ENCODE data around the gene C1QTNF9B.

The C1QTNF9B gene

GRCh38 chr13:23923031-23923430 is 25.7 kb upstream of the C1QTNF9B start:
- POLR2A ChIA-PET (ENCODE audit: low non-redundant PET) = no interaction called here
- TF ChIP-seq CTCF (conservative IDR thresholded peaks at IDR 0.05; ENCODE audit: low read depth) = no peak
- CTCF ChIA-PET = no interaction called here
- no peak overlapping the region for H3K27ac ChIP-seq
- no peak for DNase-seq (ENCODE audit: low spot score)

GRCh38 chr13:23922005-23922932 is 25.0 kb upstream of the C1QTNF9B start:
- CTCF ChIA-PET = interaction anchor here (0.6 to 1.0 kb wide), 5 partner anchors 36 to 390 kb away, joined by 3 to 5 read pairs (median 3); no protein-coding TSS in a partner anchor
- H3K27ac ChIP-seq = no peak overlapping the region
- POLR2A ChIA-PET (ENCODE audit: low non-redundant PET) = no interaction called here
- no peak for TF ChIP-seq CTCF (conservative IDR thresholded peaks at IDR 0.05; ENCODE audit: low read depth)
- no peak for DNase-seq (ENCODE audit: low spot score)

- peak; percentile 26 for DNase-seq (ENCODE audit: low spot score)
- peak; percentile 64 for TF ChIP-seq CTCF (conservative IDR thresholded peaks at IDR 0.05; ENCODE audit: low read depth)
- no peak overlapping the region for H3K27ac ChIP-seq
- CTCF ChIA-PET = interaction anchor here (0.6 to 1.0 kb wide), 5 partner anchors 36 to 391 kb away, joined by 3 to 5 read pairs (median 3); no protein-coding TSS in a partner anchor
- POLR2A ChIA-PET (ENCODE audit: low non-redundant PET) = no interaction called here
Observed at GRCh38 chr13:23921451-23921888, 24.2 kb upstream of the C1QTNF9B start.

- ChIA-PET CTCF (no interaction called here), POLR2A (ENCODE audit: low non-redundant PET) (no interaction called here)
- H3K27ac ChIP-seq = no peak overlapping the region
- no peak for TF ChIP-seq CTCF (conservative IDR thresholded peaks at IDR 0.05; ENCODE audit: low read depth)
- no peak for DNase-seq (ENCODE audit: low spot score)
Observed at GRCh38 chr13:23919006-23919405, 21.7 kb upstream of the C1QTNF9B start.

- H3K27ac ChIP-seq = no peak overlapping the region
- DNase-seq (ENCODE audit: low spot score) = no peak
- ChIA-PET CTCF (no interaction called here), POLR2A (ENCODE audit: low non-redundant PET) (no interaction called here)
- TF ChIP-seq CTCF (conservative IDR thresholded peaks at IDR 0.05; ENCODE audit: low read depth) = no peak
Observed at GRCh38 chr13:23918208-23918607, 20.9 kb upstream of the C1QTNF9B start.

GRCh38 chr13:23915308-23915707 is 18.0 kb upstream of the C1QTNF9B start:
- DNase-seq (ENCODE audit: low spot score) = no peak
- CTCF ChIA-PET = interaction anchor here (0.6 kb wide), 1 partner anchor 24 kb away, joined by 3 read pairs; no protein-coding TSS in a partner anchor
- TF ChIP-seq CTCF (conservative IDR thresholded peaks at IDR 0.05; ENCODE audit: low read depth) = no peak
- no peak overlapping the region for H3K27ac ChIP-seq
- POLR2A ChIA-PET (ENCODE audit: low non-redundant PET) = no interaction called here
